Stimulated activated CD8-positive, alpha-beta memory T cell treated with anti-CD3 and anti-CD28 coated beads, Interleukin-15, amount 100 ng/mL, for 1 hour (primary cell): ENCODE measurements around the gene DLGAP5.

Source experiments
- DNase-seq: peaks from one replicate; pipeline ENCODE4 v3.0.0-alpha.2; 2020; ENCODE audit warnings: low read depth

Gene DLGAP5

DNA sequence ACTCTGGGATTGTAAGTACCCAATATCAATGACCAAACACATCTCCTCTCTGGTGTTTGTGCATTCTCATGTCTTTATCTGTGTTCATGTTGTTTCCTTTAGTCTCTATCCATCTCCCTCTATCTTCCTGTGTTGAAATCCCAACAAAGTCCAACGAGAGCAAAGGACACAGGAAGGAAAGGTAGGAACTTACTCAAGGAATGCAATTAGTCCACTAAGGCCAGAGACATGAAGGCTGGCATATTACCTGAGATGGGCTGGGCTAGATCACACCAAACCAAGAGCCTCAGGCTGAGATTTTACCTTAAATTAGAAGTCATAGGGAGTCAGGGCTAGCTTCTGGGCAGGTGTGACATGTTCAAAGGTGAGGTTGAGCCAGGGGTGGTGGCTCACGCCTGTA lies 76.7 kb downstream of the DLGAP5 start:
- DNase-seq = no peak

DNA sequence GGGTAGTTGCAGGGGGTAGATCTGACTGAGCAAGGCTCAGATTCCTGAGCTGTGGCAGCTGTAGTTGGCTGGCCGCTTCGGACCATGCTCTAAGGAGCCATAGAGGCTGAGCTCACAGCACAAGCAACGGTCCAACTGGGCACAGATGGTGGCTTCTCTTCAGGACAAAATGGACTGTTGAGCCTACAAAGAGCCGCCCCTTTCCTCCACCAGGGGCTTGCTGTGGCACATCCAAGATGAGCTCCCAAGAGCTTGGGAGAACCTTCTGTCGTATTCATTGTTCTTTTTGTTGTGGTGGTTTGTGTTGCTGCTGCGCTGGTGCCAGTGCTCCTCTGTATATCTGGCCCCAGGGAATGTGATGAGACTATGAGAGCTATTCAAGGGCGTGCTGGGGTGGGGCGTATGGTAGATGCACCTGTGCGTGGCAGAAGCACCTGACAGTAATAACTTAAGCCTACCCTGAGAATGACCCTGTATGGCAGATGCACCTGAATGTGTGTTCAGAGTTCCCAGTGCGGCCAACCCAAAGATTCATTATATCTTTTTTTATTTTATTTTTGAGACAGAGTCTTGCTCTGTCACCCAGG lies 80.2 kb downstream of the DLGAP5 start:
- no peak for DNase-seq

DNA sequence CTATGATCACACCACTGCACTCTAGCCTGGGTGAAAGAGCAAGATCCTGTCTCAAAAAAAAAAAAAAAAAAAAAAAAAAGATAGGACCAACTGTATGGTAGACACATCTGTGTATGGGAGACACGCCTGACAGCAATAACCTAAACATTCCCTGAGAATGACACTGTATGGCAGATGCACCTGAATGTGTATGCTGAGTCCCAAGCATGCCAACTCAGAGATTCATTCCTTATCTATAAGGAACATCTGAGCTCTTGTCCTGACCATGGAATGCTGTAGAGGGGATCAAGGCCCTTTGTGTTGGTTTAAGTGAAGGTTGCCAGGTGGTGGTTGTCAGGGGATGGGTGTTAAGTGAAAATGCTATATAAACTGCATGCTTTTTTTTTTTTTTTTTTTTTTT lies 81.5 kb downstream of the DLGAP5 start:
- no peak for DNase-seq

GRCh38 chr14:55107766-55108554 lies 83.4 kb downstream of the DLGAP5 start:
- no peak for DNase-seq

GRCh38 chr14:55105991-55106390 lies 85.4 kb downstream of the DLGAP5 start:
- DNase-seq = no peak

GRCh38 chr14:55103971-55104954 lies 87.1 kb downstream of the DLGAP5 start:
- no peak for DNase-seq

GRCh38 chr14:55103005-55103640 lies 88.3 kb downstream of the DLGAP5 start:
- no peak for DNase-seq

DNA sequence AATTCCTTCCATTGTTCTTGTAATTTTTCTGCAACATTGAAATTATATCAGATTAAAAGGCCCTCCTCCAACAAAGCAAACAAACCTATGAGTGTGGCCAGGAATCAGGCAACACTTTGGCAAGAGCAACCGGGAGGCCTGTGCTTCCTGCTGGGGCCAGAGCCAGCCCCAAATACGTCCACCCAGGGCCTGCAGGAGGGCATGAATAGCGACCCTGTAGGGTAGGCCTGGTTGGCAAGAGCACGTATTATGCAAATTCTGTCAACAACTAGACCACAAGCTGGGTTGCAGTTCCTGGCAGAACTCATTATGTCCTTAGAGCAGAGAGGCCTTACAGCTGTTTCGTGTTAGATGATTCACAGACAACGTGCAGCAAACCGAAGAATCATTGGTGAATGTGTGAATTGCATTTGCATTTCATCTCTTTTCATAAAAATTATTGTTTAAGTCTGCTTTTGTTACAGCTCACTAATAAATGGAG lies 89.2 kb downstream of the DLGAP5 start:
- DNase-seq = no peak

DNA sequence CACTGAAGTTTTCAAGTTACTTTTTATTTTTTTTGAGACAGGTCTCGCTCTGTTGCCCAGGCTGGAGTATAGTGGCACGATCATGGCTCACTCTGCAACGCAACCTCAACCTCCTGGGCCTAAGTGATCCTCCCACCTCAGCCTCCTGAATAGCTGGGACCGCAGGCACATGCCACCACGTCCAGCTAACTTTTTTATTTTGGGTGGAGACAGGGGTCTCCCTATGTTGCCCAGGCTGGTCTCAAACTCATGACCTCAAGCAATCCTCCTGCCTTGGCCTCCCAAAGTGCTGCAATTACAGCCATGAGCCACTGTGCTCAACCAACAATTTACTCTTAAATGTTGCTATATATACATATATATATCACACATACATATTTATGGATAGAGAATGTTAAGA lies 89.7 kb downstream of the DLGAP5 start:
- DNase-seq = no peak

DNA sequence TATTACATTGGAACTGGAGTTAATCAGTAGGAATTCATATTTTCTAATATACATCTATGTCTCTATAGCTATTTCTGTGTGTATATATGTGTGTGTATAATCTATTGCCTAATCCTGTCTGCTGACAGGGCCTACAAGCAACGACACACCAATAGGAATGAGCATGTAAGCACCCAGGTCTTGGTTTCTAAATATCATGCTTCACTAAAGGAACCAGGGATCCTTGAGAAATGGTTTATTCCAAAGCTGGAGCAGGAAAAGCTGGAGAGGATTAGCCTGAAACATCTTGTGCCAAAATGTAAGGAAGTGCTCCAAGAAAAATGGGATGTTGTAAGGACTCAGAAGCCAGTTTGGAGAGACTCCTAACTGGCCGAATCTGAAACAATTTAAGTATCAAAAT lies 91.6 kb downstream of the DLGAP5 start:
- DNase-seq = no peak

DNA sequence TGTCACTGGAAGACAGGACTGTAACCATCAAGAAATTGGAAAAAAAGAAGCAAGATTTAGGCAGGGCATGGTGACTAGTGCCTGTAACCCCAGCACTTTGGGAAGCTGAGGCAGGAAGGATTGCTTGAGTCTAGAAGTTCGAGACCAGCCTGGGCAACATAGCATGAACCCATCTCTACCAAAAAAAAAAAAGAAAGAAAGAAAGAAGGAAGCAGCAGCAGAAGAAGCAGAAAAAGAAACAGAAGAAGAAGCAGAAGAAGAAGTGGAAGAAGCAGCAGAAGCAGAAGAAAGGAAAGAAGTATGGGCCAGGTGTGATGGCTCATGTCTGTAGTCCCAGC lies 92.9 kb downstream of the DLGAP5 start:
- DNase-seq = no peak
